ENCODE data around the gene KIAA0040.

KIAA0040 gene

DNA sequence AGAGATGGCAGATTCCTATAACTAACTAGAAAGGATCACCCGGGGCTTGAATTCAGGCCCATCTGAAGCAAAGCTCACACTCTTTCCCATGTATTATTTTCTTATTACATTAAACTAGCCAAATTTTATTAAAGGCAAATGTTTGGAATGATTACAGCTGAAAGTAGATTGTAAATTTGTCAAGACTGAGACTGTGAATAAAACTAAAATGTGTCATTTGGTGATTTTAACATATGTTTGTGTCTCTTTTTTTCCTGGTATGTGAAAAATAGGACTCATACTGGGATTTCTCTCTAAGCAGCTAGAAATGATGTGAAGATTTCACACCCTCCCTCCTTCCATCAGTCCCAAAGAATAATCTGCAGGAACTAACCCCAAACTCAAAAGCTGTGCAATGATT lies 19.1 kb upstream of the KIAA0040 start:
- H3K27ac ChIP-seq, result no peak overlapping the region
- TF ChIP-seq, protein P1, sequence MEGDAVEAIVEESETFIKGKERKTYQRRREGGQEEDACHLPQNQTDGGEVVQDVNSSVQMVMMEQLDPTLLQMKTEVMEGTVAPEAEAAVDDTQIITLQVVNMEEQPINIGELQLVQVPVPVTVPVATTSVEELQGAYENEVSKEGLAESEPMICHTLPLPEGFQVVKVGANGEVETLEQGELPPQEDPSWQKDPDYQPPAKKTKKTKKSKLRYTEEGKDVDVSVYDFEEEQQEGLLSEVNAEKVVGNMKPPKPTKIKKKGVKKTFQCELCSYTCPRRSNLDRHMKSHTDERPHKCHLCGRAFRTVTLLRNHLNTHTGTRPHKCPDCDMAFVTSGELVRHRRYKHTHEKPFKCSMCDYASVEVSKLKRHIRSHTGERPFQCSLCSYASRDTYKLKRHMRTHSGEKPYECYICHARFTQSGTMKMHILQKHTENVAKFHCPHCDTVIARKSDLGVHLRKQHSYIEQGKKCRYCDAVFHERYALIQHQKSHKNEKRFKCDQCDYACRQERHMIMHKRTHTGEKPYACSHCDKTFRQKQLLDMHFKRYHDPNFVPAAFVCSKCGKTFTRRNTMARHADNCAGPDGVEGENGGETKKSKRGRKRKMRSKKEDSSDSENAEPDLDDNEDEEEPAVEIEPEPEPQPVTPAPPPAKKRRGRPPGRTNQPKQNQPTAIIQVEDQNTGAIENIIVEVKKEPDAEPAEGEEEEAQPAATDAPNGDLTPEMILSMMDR (IDR thresholded peaks at IDR 0.05), result no peak
- no peak for TF ChIP-seq ZFX (IDR thresholded peaks at IDR 0.05; ENCODE audit: borderline replicate concordance)

DNA sequence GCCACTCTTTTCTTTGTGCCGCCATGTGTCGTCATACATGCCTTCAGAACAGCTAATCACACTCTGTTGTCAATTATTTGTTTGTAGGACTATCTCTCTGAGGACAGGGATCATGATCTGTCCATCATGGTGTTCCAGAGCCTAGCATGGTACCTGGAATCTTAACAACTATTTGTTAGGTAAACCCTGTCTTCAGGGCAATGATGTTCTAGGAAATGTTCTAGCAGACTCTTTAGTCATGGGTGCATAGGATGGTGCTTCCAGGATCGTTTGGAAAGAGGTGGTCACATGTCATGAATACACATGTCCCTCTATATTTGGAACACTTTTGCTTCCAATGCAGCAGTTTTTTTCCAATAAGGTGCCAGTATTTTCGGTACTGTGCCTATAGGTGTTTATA lies 18.2 kb upstream of the KIAA0040 start:
- H3K27ac ChIP-seq, result no peak overlapping the region
- TF ChIP-seq ZFX (IDR thresholded peaks at IDR 0.05; ENCODE audit: borderline replicate concordance), result no peak
- TF ChIP-seq, protein P1 (IDR thresholded peaks at IDR 0.05), result no peak

DNA sequence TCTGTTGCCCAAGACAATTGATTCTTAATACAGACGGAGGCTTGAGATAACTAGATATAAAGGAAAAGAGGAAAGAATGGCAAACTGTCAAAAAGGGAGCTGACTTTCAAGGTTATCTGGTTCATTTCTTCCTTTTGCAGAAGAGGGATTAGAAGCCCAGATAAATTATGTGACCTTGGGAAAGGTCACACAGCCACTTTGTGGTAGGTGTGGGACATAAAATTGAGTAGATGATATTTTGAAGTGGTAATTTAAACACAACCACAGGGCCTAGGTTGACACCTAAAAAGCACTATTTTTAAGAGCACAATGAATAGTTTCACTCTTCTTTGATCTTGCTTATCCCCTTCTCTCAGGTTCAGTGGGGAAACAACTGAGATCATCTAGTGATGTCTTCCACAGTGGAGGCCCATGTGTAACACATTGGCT lies 16.9 kb upstream of the KIAA0040 start:
- H3K27ac ChIP-seq, result no peak overlapping the region
- TF ChIP-seq, protein P1 (IDR thresholded peaks at IDR 0.05), result no peak

DNA sequence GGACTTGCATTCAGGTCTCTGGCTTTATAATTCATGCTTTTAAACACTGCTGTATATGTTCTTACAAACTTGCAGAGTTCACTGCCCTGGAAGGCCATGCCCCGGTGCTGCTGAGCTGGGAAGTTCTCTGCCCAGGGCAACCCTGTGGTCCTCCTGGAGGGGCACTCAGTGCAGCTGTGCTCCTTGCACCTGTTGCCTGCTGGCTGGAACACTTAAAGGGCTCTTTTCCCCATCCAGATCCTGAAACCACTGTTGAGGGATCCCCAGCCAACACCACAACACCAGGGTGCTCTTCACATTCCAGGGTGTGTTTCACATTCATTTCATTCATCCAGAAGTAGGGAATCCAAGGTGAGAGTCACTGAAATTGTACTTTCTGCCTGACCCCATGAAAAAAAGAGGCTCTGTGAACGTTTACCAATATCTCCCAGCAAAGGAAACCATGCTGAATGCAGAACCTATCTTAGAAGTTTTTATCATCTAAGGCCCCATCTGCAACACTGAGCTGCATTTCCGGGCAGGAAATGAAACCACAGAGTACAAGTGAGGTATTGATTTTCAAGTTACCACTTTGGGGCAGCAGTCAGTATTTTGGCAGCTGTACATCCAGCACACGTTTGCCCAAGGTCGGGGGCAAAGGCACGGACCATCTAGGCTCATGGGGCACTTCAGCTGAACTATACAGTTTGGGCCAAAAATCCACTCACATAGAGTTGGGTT lies 16.4 kb upstream of the KIAA0040 start:
- H3K27ac ChIP-seq, result no peak overlapping the region
- TF ChIP-seq, protein P1 (IDR thresholded peaks at IDR 0.05), result no peak
- no peak for TF ChIP-seq ZFX (IDR thresholded peaks at IDR 0.05; ENCODE audit: borderline replicate concordance)

DNA sequence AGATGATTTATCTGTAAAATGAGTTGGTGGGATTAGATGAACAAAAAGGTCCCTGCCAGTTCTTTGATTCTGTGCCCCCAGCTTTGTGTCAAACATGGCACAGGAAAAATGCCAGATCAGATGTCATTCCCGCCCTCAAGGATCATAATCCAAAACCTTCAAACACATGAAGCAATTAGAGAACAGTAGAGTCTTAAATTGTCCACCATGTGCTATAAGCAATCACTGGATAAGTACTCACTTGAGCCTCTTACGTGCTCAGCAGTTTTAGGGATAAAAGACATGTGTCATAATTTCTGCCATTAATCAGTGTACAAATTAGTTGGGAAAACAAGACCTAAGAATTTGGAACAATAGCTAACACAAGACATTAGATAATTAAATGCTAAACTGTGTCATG lies 15.4 kb upstream of the KIAA0040 start:
- TF ChIP-seq, protein P1 (IDR thresholded peaks at IDR 0.05), result no peak
- no peak for TF ChIP-seq ZFX (IDR thresholded peaks at IDR 0.05; ENCODE audit: borderline replicate concordance)
- no peak overlapping the region for H3K27ac ChIP-seq

DNA sequence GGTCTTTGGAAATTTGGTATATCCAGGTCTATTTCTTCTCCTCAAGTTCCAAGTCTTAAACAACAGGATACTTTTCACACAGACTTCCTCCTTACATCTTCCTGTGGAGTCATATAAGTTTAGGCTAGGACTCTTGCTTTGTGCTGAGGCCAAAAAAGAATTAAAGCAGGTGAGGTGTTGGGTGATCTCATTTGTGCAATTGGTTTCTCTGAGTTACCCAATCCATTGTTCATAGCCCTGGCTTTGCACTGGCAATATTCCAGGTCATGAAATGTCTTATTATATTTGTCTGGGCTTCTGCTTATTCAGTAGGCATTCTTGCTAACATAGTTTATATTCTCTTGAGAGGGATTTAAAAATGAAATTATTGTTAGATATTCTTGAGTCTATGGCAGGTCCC lies 14.1 kb upstream of the KIAA0040 start:
- H3K27ac ChIP-seq, result no peak overlapping the region
- TF ChIP-seq, protein P1 (IDR thresholded peaks at IDR 0.05), result no peak
- no peak for TF ChIP-seq ZFX (IDR thresholded peaks at IDR 0.05; ENCODE audit: borderline replicate concordance)

DNA sequence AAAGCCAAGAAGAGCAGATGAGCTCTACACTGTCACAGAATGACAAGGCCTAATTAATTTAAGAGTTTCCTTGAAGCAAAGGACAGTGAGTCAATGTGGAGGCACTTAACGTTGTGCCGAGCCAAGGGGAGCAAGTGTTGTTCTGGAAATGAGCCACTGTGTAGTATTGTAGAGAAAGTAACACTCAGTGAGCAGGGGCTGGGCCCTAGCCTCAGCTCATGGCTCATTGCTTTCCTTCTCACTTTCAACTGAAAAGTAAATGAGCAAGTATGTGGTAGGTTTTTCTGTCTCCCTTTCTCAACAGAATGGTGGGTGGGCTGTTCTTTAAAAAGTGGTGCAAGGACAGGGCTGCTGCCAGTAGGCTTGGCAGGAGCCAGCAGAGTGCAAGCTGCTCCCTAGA lies 11.8 kb upstream of the KIAA0040 start:
- H3K27ac ChIP-seq, result no peak overlapping the region

More for the DNA sequence above, 11.8 kb upstream of the KIAA0040 start:
- TF ChIP-seq, protein P1 (IDR thresholded peaks at IDR 0.05), result no peak
- TF ChIP-seq ZFX (IDR thresholded peaks at IDR 0.05; ENCODE audit: borderline replicate concordance), result no peak
